MM.1S (cell line): ENCODE data around the gene TCAIM.

Experiments
- DNase-seq: peaks from one replicate; pipeline ENCODE4 v3.0.0-alpha.2; 2015
- H2AFZ ChIP-seq: fragments of 300-600 bp; sonication (generic); 2 replicates; pipeline ENCODE4 v1.6.0; 2016; ENCODE audit warnings: antibody characterized with exemption, low read length
- H3F3A ChIP-seq: fragments of 300-600 bp; sonication (generic); 2 replicates; pipeline ENCODE4 v1.6.1; 2016; ENCODE audit warnings: mild to moderate bottlenecking, antibody characterized with exemption, low read length, moderate library complexity, mixed read lengths; ENCODE audit not compliant: insufficient read depth
- H3K27ac ChIP-seq: fragments of 300-600 bp; sonication (generic); 2 replicates; pipeline ENCODE4 v1.5.1; 2016; ENCODE audit warnings: mild to moderate bottlenecking, low read length
- H3K27me3 ChIP-seq: fragments of 300-600 bp; sonication (generic); replicated peaks from 2 replicates; pipeline ENCODE4 v1.6.0; 2016; ENCODE audit warnings: low read length; ENCODE audit not compliant: insufficient read depth
- H3K36me3 ChIP-seq: fragments of 300-600 bp; sonication (generic); replicated peaks from 2 replicates; pipeline ENCODE4 v1.6.1; 2016; ENCODE audit warnings: mild to moderate bottlenecking, low read length, mixed read lengths; ENCODE audit not compliant: insufficient read depth
- H3K4me1 ChIP-seq: fragments of 300-600 bp; sonication (generic); 2 replicates; pipeline ENCODE4 v1.6.1; 2016; ENCODE audit warnings: low read length, mixed read lengths
- H3K4me2 ChIP-seq: fragments of 300-600 bp; sonication (generic); 2 replicates; pipeline ENCODE4 v1.6.0; 2016; ENCODE audit warnings: low read depth, low read length
- H3K4me3 ChIP-seq: fragments of 300-600 bp; sonication (generic); 2 replicates; pipeline ENCODE4 v1.5.1; 2016; ENCODE audit warnings: low read length, mixed read lengths
- H3K79me2 ChIP-seq: fragments of 300-600 bp; sonication (generic); 2 replicates; pipeline ENCODE4 v1.6.1; 2016; ENCODE audit warnings: mixed run types, low read length, mixed read lengths
- H3K9ac ChIP-seq: fragments of 300-600 bp; sonication (generic); 2 replicates; pipeline ENCODE4 v1.6.1; 2016; ENCODE audit warnings: low read length, mixed read lengths
- H3K9me2 ChIP-seq: fragments of 300-600 bp; sonication (generic); replicated peaks from 2 replicates; pipeline ENCODE4 v1.6.1; 2016; ENCODE audit warnings: mild to moderate bottlenecking, low read length, mixed read lengths; ENCODE audit not compliant: insufficient read depth
- H3K9me3 ChIP-seq: fragments of 300-600 bp; sonication (generic); replicated peaks from 2 replicates; pipeline ENCODE4 v1.6.1; 2016; ENCODE audit warnings: mild to moderate bottlenecking, low read length, mixed read lengths; ENCODE audit not compliant: insufficient read depth
- H4K20me1 ChIP-seq: fragments of 300-600 bp; sonication (generic); 2 replicates; pipeline ENCODE4 v1.6.1; 2016; ENCODE audit warnings: mild to moderate bottlenecking, low read length, moderate library complexity, mixed read lengths; ENCODE audit not compliant: insufficient read depth
- CTCF ChIP-seq: fragments of 300-600 bp; sonication (generic); IDR thresholded peaks from 2 replicates; pipeline ENCODE4 v1.5.1; 2016; ENCODE audit warnings: antibody characterized with exemption, low read length, mixed read lengths
- EZH2 ChIP-seq: fragments of 300-600 bp; sonication (generic); optimal IDR thresholded peaks from 2 replicates; pipeline ENCODE3; 2017; ENCODE audit warnings: low read depth, mild to moderate bottlenecking, antibody characterized with exemption, low read length, mixed read lengths
- EZH2phosphoT487 ChIP-seq: fragments of 300-600 bp; sonication (generic); IDR thresholded peaks from 2 replicates; pipeline ENCODE4 v1.6.1; 2018; ENCODE audit warnings: antibody characterized with exemption, low read length

TCAIM gene

GRCh38 chr3:44292947-44293346, 45.6 kb upstream of the TCAIM start:
- Histone ChIP-seq H3K27ac (no peak overlapping the region), H3K9me3 (no peaks in the 10 kb centered on the region), H2AFZ (no peak overlapping the region), H3K4me3 (no peak overlapping the region), H3K4me1 (no peaks in the 10 kb centered on the region), H3F3A (no peaks in the 10 kb centered on the region), H3K79me2 (no peaks in the 10 kb centered on the region), H3K27me3 (no peaks in the 10 kb centered on the region), H3K36me3 (no peaks in the 10 kb centered on the region), H3K4me2 (no peak overlapping the region), H3K9me2 (no peaks in the 10 kb centered on the region), H4K20me1 (no peaks in the 10 kb centered on the region), H3K9ac (no peak overlapping the region)
- TF ChIP-seq EZH2 = no peak
- no peak for TF ChIP-seq EZH2phosphoT487
- TF ChIP-seq CTCF = no peak
- DNase-seq = no peak

GRCh38 chr3:44297255-44297654, 41.3 kb upstream of the TCAIM start:
- Histone ChIP-seq H3K79me2 (no peaks in the 10 kb centered on the region), H3K9ac (no peak overlapping the region), H3F3A (no peaks in the 10 kb centered on the region), H3K36me3 (no peaks in the 10 kb centered on the region), H3K4me1 (no peaks in the 10 kb centered on the region), H3K27ac (no peak overlapping the region), H4K20me1 (no peaks in the 10 kb centered on the region), H3K27me3 (no peaks in the 10 kb centered on the region), H3K9me3 (no peaks in the 10 kb centered on the region), H3K4me3 (no peak overlapping the region), H3K4me2 (no peak overlapping the region), H3K9me2 (no peaks in the 10 kb centered on the region), H2AFZ (no peak overlapping the region)
- no peak for DNase-seq
- TF ChIP-seq CTCF (no peak), EZH2 (no peak), EZH2phosphoT487 (no peak)

- H4K20me1 ChIP-seq = no peaks in the 10 kb centered on the region
- H3K9ac ChIP-seq = no peak overlapping the region
- no peaks in the 10 kb centered on the region for H3F3A ChIP-seq
- H3K36me3 ChIP-seq = no peaks in the 10 kb centered on the region
- no peaks in the 10 kb centered on the region for H3K9me2 ChIP-seq
- no peaks in the 10 kb centered on the region for H3K4me1 ChIP-seq
- H3K4me2 ChIP-seq = no peak overlapping the region
- no peaks in the 10 kb centered on the region for H3K9me3 ChIP-seq
- no peak overlapping the region for H3K4me3 ChIP-seq
- no peak overlapping the region for H3K27ac ChIP-seq
- no peaks in the 10 kb centered on the region for H3K27me3 ChIP-seq
- H2AFZ ChIP-seq = no peak overlapping the region
- H3K79me2 ChIP-seq = no peaks in the 10 kb centered on the region
- no peak for DNase-seq
- TF ChIP-seq EZH2phosphoT487 = no peak
- TF ChIP-seq CTCF = no peak
- TF ChIP-seq EZH2 = no peak
Observed at GRCh38 chr3:44301746-44302145, 36.8 kb upstream of the TCAIM start.
